ENCODE measurements around the gene NAALADL2. TPM values are rescaled to one million over a fixed set of nuclear protein-coding genes. Genes with fewer than 3 reads are reported as not detected.
"Not testable (repeated sequence)": the region's sequence is repeated elsewhere in the genome, so short reads cannot be mapped to it uniquely, and the experiment has no call there.

NAALADL2 gene
- total RNA-seq, 5 donors from 2014 or later (not counting 1 experiment from before 2014, with no cell fraction given), result 0.13 to 1.4 (median 0.36) TPM; not detected in 1

GRCh38 chr3:175521406-175521805 is 662.3 kb downstream of the NAALADL2 start:
- no peak for ATAC-seq (replicated peaks in 1 of 4)
- WGBS (ENCODE audit: insufficient coverage), result 88% methylated on average over 2 of the region's 3 CpGs
- no peak for DNase-seq
- H3K36me3 ChIP-seq (ENCODE audit: control insufficient read depth in 2 of 2, extremely low read depth in 1 of 2, insufficient read depth in 1 of 2, low read length in 1 of 2), result no peaks in the 10 kb centered on the region
- H3K27ac Mint-ChIP-seq, result no peak overlapping the region
- ChIA-PET CTCF (no interaction called here), POLR2A (no interaction called here)
- H3K9me3 ChIP-seq, result no peaks in the 10 kb centered on the region
- H3K9me3 Mint-ChIP-seq, result peaks cover 3 to 8% (median 7%) of the 10 kb centered on the region in 3 donors
- no peak overlapping the region for H3K27ac ChIP-seq (ENCODE audit: low read length)
- no peak overlapping the region for H3K4me3 ChIP-seq (ENCODE audit: control insufficient read depth in 1 of 2, extremely low read depth in 1 of 2, low read length in 1 of 2)
- H3K4me3 Mint-ChIP-seq, result no peak overlapping the region
- H3K4me1 Mint-ChIP-seq, result peaks cover 0 to under 1% (median under 1%) of the 10 kb centered on the region in 3 donors
- no peaks in the 10 kb centered on the region for H3K27me3 ChIP-seq (replicated peaks in 1 of 2; ENCODE audit: control insufficient read depth in 2 of 2, extremely low read depth in 1 of 2, insufficient read depth in 2 of 2, low read length in 1 of 2)
- H3K4me1 ChIP-seq (ENCODE audit: control insufficient read depth in 1 of 2, extremely low read depth in 1 of 2, insufficient read depth in 2 of 2, low read length in 2 of 2), result no peaks in the 10 kb centered on the region
- H3K36me3 Mint-ChIP-seq, result no peaks in the 10 kb centered on the region
- H3K27me3 Mint-ChIP-seq, result no peaks in the 10 kb centered on the region

DNA sequence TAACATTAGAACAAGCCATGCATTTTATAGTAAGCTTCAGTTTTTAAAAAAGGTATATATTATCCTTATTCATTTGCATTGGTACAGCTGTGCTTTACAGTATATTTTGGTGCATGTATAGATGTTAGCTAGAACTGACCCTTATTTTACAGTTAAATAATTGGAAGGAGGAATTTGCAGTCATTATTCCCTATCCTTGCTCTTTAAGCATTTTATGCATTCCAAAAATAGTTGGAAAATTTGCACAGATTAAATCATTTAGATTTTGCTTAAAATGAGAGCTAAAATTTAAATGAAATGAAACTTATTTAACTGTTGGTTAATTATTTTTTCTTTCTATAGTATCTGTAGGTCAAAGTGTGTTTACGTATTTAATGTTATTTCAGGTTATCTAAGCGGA is 667.1 kb downstream of the NAALADL2 start:
- Mint-ChIP-seq H3K9me3 (peaks cover 0 to 5% (median 2%) of the 10 kb centered on the region in 3 donors), H3K27me3 (no peaks in the 10 kb centered on the region), H3K4me1 (peaks cover 0 to 6% (median 2%) of the 10 kb centered on the region in 3 donors), H3K36me3 (no peaks in the 10 kb centered on the region), H3K27ac (no peak overlapping the region), H3K4me3 (no peak overlapping the region)
- DNase-seq (no peak), ATAC-seq (replicated peaks in 1 of 4) (no peak)
- Histone ChIP-seq H3K27ac (ENCODE audit: low read length) (no peak overlapping the region), H3K4me3 (ENCODE audit: control insufficient read depth in 1 of 2, extremely low read depth in 1 of 2, low read length in 1 of 2) (no peak overlapping the region), H3K9me3 (no peaks in the 10 kb centered on the region), H3K36me3 (ENCODE audit: control insufficient read depth in 2 of 2, extremely low read depth in 1 of 2, insufficient read depth in 1 of 2, low read length in 1 of 2) (no peaks in the 10 kb centered on the region), H3K27me3 (replicated peaks in 1 of 2; ENCODE audit: control insufficient read depth in 2 of 2, extremely low read depth in 1 of 2, insufficient read depth in 2 of 2, low read length in 1 of 2) (no peaks in the 10 kb centered on the region), H3K4me1 (ENCODE audit: control insufficient read depth in 1 of 2, extremely low read depth in 1 of 2, insufficient read depth in 2 of 2, low read length in 2 of 2) (no peaks in the 10 kb centered on the region)
- POLR2A ChIA-PET, result no interaction called here
- no CpG with 5 or more reads among the region's 2 CpGs for WGBS (ENCODE audit: insufficient coverage)
- CTCF ChIA-PET, result no interaction called here

GRCh38 chr3:175526609-175527280 is 667.6 kb downstream of the NAALADL2 start:
- H3K9me3 Mint-ChIP-seq, result peaks cover 0 to 3% (median 2%) of the 10 kb centered on the region in 3 donors
- Histone ChIP-seq H3K4me3 (ENCODE audit: control insufficient read depth in 1 of 2, extremely low read depth in 1 of 2, low read length in 1 of 2) (peak overlapping the region in 1 of 2 donors; percentile 41), H3K36me3 (ENCODE audit: control insufficient read depth in 2 of 2, extremely low read depth in 1 of 2, insufficient read depth in 1 of 2, low read length in 1 of 2) (no peaks in the 10 kb centered on the region), H3K9me3 (no peaks in the 10 kb centered on the region), H3K27me3 (replicated peaks in 1 of 2; ENCODE audit: control insufficient read depth in 2 of 2, extremely low read depth in 1 of 2, insufficient read depth in 2 of 2, low read length in 1 of 2) (no peaks in the 10 kb centered on the region), H3K4me1 (ENCODE audit: control insufficient read depth in 1 of 2, extremely low read depth in 1 of 2, insufficient read depth in 2 of 2, low read length in 2 of 2) (no peaks in the 10 kb centered on the region), H3K27ac (ENCODE audit: low read length) (no peak overlapping the region)
- H3K27me3 Mint-ChIP-seq, result no peaks in the 10 kb centered on the region
- WGBS (ENCODE audit: insufficient coverage), result no CpG with 5 or more reads among the region's 4 CpGs
- DNase-seq (no peak), ATAC-seq (replicated peaks in 1 of 4) (no peak)
- peak overlapping the region in 1 of 3 donors; percentile 14 for H3K4me3 Mint-ChIP-seq
- CTCF ChIA-PET, result no interaction called here
- POLR2A ChIA-PET, result no interaction called here
- no peaks in the 10 kb centered on the region for H3K36me3 Mint-ChIP-seq
- H3K4me1 Mint-ChIP-seq, result peaks cover 0 to 6% (median 2%) of the 10 kb centered on the region in 3 donors
- no peak overlapping the region for H3K27ac Mint-ChIP-seq

DNA sequence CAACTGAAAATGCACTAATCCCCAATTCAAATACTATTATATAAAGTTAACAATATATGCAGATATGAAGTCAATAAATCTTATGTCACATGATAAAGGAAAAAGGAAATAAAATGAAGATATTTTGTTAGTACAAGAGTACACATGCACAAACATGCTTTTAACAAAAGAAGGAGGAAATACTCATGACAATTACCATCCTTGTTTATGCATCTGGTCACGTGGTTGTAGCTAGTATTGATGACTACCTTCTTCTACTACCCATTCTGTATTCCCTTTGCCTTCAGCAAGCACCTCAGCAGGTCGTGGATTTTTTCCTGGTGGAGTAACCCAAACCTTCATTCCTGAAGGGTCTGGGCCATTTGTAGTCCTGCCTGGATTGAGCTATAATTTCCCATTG is 669.6 kb downstream of the NAALADL2 start:
- WGBS (ENCODE audit: insufficient coverage), result no CpG with 5 or more reads among the region's 2 CpGs
- H3K4me1 Mint-ChIP-seq; H3K36me3 Mint-ChIP-seq; CTCF ChIA-PET; H3K27ac ChIP-seq (ENCODE audit: low read length); POLR2A ChIA-PET; DNase-seq; H3K36me3 ChIP-seq (ENCODE audit: control insufficient read depth in 2 of 2, extremely low read depth in 1 of 2, insufficient read depth in 1 of 2, low read length in 1 of 2); H3K27ac Mint-ChIP-seq; H3K27me3 ChIP-seq (replicated peaks in 1 of 2; ENCODE audit: control insufficient read depth in 2 of 2, extremely low read depth in 1 of 2, insufficient read depth in 2 of 2, low read length in 1 of 2); H3K9me3 Mint-ChIP-seq; H3K9me3 ChIP-seq; ATAC-seq (replicated peaks in 1 of 4); H3K4me3 ChIP-seq (ENCODE audit: control insufficient read depth in 1 of 2, extremely low read depth in 1 of 2, low read length in 1 of 2); H3K27me3 Mint-ChIP-seq; H3K4me1 ChIP-seq (ENCODE audit: control insufficient read depth in 1 of 2, extremely low read depth in 1 of 2, insufficient read depth in 2 of 2, low read length in 2 of 2); H3K4me3 Mint-ChIP-seq: not testable (repeated sequence)

GRCh38 chr3:175535351-175535750 is 676.2 kb downstream of the NAALADL2 start:
- ATAC-seq (replicated peaks in 1 of 4), result no peak
- Histone ChIP-seq H3K4me3 (ENCODE audit: control insufficient read depth in 1 of 2, extremely low read depth in 1 of 2, low read length in 1 of 2) (no peak overlapping the region), H3K9me3 (no peaks in the 10 kb centered on the region)

GRCh38 chr3:175546115-175546514 is 687.0 kb downstream of the NAALADL2 start:
- Mint-ChIP-seq H3K27me3 (no peaks in the 10 kb centered on the region), H3K4me1 (no peaks in the 10 kb centered on the region), H3K36me3 (no peaks in the 10 kb centered on the region), H3K9me3 (peaks cover 5 to 42% (median 27%) of the 10 kb centered on the region in 3 donors), H3K27ac (no peak overlapping the region), H3K4me3 (no peak overlapping the region)
- ChIA-PET POLR2A (no interaction called here), CTCF (no interaction called here)
- no peaks in the 10 kb centered on the region for H3K9me3 ChIP-seq
- no peak for ATAC-seq (replicated peaks in 1 of 4)
- no peak for DNase-seq
- H3K4me3 ChIP-seq (ENCODE audit: control insufficient read depth in 1 of 2, extremely low read depth in 1 of 2, low read length in 1 of 2), result no peak overlapping the region
- H3K4me1 ChIP-seq (ENCODE audit: control insufficient read depth in 1 of 2, extremely low read depth in 1 of 2, insufficient read depth in 2 of 2, low read length in 2 of 2), result no peaks in the 10 kb centered on the region
- WGBS (ENCODE audit: insufficient coverage), result 82% methylated on average over 3 of the region's 4 CpGs
- H3K27me3 ChIP-seq (replicated peaks in 1 of 2; ENCODE audit: control insufficient read depth in 2 of 2, extremely low read depth in 1 of 2, insufficient read depth in 2 of 2, low read length in 1 of 2), result no peaks in the 10 kb centered on the region
- no peaks in the 10 kb centered on the region for H3K36me3 ChIP-seq (ENCODE audit: control insufficient read depth in 2 of 2, extremely low read depth in 1 of 2, insufficient read depth in 1 of 2, low read length in 1 of 2)
- no peak overlapping the region for H3K27ac ChIP-seq (ENCODE audit: low read length)

More at GRCh38 chr3:175535351-175535750, 676.2 kb downstream of the NAALADL2 start:
- H3K4me1 ChIP-seq (ENCODE audit: control insufficient read depth in 1 of 2, extremely low read depth in 1 of 2, insufficient read depth in 2 of 2, low read length in 2 of 2), result no peaks in the 10 kb centered on the region
- ChIA-PET CTCF (no interaction called here), POLR2A (no interaction called here)
- H3K27ac ChIP-seq (ENCODE audit: low read length), result no peak overlapping the region
- no peak for DNase-seq
- H3K36me3 Mint-ChIP-seq, result no peaks in the 10 kb centered on the region
- no peaks in the 10 kb centered on the region for H3K4me1 Mint-ChIP-seq
- peaks cover 0 to 9% (median 5%) of the 10 kb centered on the region in 3 donors for H3K9me3 Mint-ChIP-seq
- no peaks in the 10 kb centered on the region for H3K27me3 ChIP-seq (replicated peaks in 1 of 2; ENCODE audit: control insufficient read depth in 2 of 2, extremely low read depth in 1 of 2, insufficient read depth in 2 of 2, low read length in 1 of 2)
- H3K27ac Mint-ChIP-seq, result no peak overlapping the region
- WGBS (ENCODE audit: insufficient coverage), result no CpG with 5 or more reads among the region's 2 CpGs
- no peaks in the 10 kb centered on the region for H3K27me3 Mint-ChIP-seq
- no peaks in the 10 kb centered on the region for H3K36me3 ChIP-seq (ENCODE audit: control insufficient read depth in 2 of 2, extremely low read depth in 1 of 2, insufficient read depth in 1 of 2, low read length in 1 of 2)
- no peak overlapping the region for H3K4me3 Mint-ChIP-seq

- DNase-seq, result no peak
- Histone ChIP-seq H3K36me3 (ENCODE audit: control insufficient read depth in 2 of 2, extremely low read depth in 1 of 2, insufficient read depth in 1 of 2, low read length in 1 of 2) (no peaks in the 10 kb centered on the region), H3K27ac (ENCODE audit: low read length) (no peak overlapping the region), H3K4me3 (ENCODE audit: control insufficient read depth in 1 of 2, extremely low read depth in 1 of 2, low read length in 1 of 2) (no peak overlapping the region), H3K27me3 (replicated peaks in 1 of 2; ENCODE audit: control insufficient read depth in 2 of 2, extremely low read depth in 1 of 2, insufficient read depth in 2 of 2, low read length in 1 of 2) (no peaks in the 10 kb centered on the region), H3K9me3 (no peaks in the 10 kb centered on the region), H3K4me1 (ENCODE audit: control insufficient read depth in 1 of 2, extremely low read depth in 1 of 2, insufficient read depth in 2 of 2, low read length in 2 of 2) (no peaks in the 10 kb centered on the region)
- Mint-ChIP-seq H3K27ac (no peak overlapping the region), H3K4me3 (no peak overlapping the region), H3K27me3 (no peaks in the 10 kb centered on the region), H3K4me1 (no peaks in the 10 kb centered on the region), H3K36me3 (no peaks in the 10 kb centered on the region), H3K9me3 (peaks cover 0 to 23% (median 8%) of the 10 kb centered on the region in 3 donors)
- no CpG with 5 or more reads among the region's 1 CpG for WGBS (ENCODE audit: insufficient coverage)
- POLR2A ChIA-PET, result no interaction called here
- CTCF ChIA-PET, result no interaction called here
- ATAC-seq (replicated peaks in 1 of 4), result no peak
Measured at GRCh38 chr3:175552929-175553328, 693.8 kb downstream of the NAALADL2 start.
